Epithelial cell of esophagus (primary cell): ENCODE results near the gene ATXN1.

ENCODE experiments used
- DNase-seq: peaks from one replicate; pipeline ENCODE4 v3.0.0; 2010; ENCODE audit warnings: low read depth
- H3K4me3 ChIP-seq: 2 replicates; pipeline ENCODE4 v1.5.1; 2011; ENCODE audit warnings: mild to moderate bottlenecking, low read length, control low read depth
- TF ChIP-seq, protein P1 (sequence below): IDR thresholded peaks from 2 replicates; pipeline ENCODE4 v1.5.1; 2011; ENCODE audit warnings: low read depth, mild to moderate bottlenecking, low read length, control low read depth, inconsistent platforms; ENCODE audit not compliant: insufficient read depth; ENCODE audit errors: missing control alignments

Gene ATXN1

GRCh38 chr6:16760516-16761470, at the start of gene ATXN1:
ATXN1 (minus strand) TSS chr6:16761460.
- peak; percentile 65 for DNase-seq
- H3K4me3 ChIP-seq: peak within 1 kb of the TSS; percentile 61
- TF ChIP-seq, protein P1, sequence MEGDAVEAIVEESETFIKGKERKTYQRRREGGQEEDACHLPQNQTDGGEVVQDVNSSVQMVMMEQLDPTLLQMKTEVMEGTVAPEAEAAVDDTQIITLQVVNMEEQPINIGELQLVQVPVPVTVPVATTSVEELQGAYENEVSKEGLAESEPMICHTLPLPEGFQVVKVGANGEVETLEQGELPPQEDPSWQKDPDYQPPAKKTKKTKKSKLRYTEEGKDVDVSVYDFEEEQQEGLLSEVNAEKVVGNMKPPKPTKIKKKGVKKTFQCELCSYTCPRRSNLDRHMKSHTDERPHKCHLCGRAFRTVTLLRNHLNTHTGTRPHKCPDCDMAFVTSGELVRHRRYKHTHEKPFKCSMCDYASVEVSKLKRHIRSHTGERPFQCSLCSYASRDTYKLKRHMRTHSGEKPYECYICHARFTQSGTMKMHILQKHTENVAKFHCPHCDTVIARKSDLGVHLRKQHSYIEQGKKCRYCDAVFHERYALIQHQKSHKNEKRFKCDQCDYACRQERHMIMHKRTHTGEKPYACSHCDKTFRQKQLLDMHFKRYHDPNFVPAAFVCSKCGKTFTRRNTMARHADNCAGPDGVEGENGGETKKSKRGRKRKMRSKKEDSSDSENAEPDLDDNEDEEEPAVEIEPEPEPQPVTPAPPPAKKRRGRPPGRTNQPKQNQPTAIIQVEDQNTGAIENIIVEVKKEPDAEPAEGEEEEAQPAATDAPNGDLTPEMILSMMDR: no peak

DNA sequence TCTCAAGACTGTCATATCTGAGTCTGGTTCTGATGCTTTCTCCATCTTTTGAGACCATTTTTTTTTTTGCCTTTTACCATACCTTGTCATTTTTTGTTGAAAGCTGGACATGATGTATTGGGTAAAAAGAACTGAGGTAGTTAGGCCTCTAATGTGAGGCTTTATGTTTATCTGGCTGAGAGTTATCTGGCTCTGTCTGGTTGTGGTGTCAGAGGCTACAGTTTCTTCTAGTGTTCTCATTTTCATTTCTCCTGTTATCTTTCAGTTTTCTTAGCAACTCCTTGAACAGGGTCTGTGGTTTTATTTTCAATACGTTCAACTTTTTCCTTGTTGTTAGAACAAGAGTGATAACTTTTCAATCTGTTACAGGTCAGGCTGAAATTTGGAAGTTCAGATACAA, 49.2 kb upstream of the ATXN1 start:
- H3K4me3 ChIP-seq: no peak overlapping the region
- no peak for DNase-seq
- TF ChIP-seq, protein P1: no peak

GRCh38 chr6:16809753-16810358, 48.6 kb upstream of the ATXN1 start:
- no peak for DNase-seq
- H3K4me3 ChIP-seq: no peak overlapping the region
- TF ChIP-seq, protein P1: no peak

DNA sequence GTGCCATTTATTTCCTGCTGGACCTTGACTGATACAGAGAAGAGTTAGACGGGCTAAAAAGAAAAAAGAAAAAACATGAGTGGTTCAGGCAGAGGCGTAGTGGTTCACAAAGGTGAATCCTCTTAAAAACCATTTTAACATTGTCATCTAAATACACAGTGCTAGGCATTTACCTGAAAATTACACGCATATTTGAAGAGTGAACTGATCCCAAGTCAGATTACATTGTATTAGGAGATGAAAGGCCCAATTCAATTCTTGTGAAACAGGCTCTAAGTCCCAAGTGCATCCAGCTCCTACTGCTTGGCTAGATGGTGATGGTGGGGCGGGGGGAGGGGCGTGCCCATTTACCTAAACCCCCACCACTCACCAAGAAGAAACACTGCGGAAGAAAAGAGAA, 46.7 kb upstream of the ATXN1 start:
- no peak for DNase-seq
- TF ChIP-seq, protein P1: no peak
- H3K4me3 ChIP-seq: no peak overlapping the region

DNA sequence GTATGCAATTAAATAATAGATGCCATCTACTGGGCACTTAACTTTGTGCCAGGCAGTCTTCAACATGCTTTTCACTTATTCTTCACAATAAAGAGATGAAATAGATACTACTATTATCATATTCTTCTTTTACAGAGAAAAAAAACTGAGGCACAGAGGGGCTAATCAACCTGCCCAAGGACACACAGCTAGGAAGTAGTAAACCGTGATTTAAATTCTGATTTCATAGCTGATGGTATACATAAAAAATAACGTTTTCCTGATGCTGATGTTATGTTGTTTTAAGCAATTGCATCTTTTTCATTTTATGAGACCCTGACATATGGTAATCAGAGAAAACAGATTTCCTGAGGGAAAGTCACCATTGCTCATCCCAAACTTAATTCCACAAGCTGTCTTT, 45.1 kb upstream of the ATXN1 start:
- DNase-seq: no peak
- H3K4me3 ChIP-seq: no peak overlapping the region
- TF ChIP-seq, protein P1: no peak

DNA sequence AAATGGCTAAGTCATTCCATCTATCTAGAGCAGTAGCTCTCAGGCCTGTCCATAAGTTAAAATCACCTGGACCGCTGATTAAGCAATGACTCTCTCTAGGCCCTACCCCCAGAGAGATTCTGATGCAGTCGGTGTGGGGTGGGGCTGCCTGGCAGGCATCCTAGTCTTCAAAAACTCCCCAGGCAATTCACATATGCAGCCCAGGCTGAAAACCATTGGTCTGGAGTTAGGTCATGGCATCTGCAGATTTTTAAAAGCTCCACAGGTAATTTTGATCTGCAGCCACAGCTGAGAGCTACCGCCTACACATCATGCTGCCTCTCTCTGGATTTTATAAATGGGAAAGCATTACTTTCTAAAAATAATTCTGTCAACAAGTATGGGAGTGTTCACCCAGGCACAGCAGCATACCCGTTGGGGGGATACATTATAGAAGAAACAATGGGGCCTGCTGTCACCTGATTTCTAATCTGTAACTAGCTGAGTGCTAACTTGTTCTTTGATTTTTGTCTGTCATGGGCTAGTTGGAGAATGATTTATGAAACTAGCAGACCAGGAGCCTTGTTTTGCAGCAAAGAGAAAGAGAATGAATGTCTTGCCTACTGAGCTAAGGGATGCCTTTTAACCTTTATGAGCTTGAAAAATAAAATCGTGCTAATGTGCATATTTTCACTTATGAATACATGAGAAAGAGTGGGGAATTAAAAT, 44.1 kb upstream of the ATXN1 start:
- peak; percentile 61 for DNase-seq
- no peak overlapping the region for H3K4me3 ChIP-seq
- TF ChIP-seq, protein P1: no peak
